ENCODE data around the gene TMEM233.

DNA sequence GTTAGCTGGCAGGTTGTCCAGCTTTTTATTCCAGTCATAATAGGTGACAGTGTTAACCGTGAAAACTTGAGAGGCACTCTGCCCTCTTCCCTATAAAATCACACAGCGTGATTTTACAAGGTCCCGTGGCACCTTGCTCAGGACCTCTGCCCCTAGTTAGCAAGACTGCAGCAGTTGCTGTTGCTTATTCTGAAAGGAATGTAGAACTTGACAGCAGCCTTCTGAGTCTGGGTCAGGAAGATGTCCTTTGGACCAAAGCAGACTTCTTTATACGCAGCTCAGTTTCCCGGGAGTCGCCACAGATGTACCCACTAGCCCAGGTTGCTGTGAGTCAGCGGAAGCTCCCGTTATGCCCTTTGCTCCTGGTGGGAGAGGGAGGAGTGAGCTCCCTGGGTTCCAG lies 87.5 kb downstream of the TMEM233 start:
- TF ChIP-seq MEF2A (IDR thresholded peaks at IDR 0.05; ENCODE audit: borderline replicate concordance, low read depth) (no peak), CTCF (IDR thresholded peaks at IDR 0.05) (no peak), ELF1 (IDR thresholded peaks at IDR 0.05) (no peak), POLR2AphosphoS5 (IDR thresholded peaks at IDR 0.05; ENCODE audit: low read depth, low read length) (no peak), RFX5 (IDR thresholded peaks at IDR 0.05; ENCODE audit: low read length) (no peak)
